ENCODE results near the gene EPO.

GRCh38 chr7:100693312-100694097 is 26.8 kb upstream of the EPO start:
- no peak for TF ChIP-seq CTCF (IDR thresholded peaks at IDR 0.05)
- no peak for TF ChIP-seq POLR2AphosphoS5 (IDR thresholded peaks at IDR 0.05; ENCODE audit: low read depth, low read length)
- no peak for TF ChIP-seq SIN3A (IDR thresholded peaks at IDR 0.05; ENCODE audit: borderline replicate concordance, insufficient read depth, low read depth, low read length)
- TF ChIP-seq REST (IDR thresholded peaks at IDR 0.05; ENCODE audit: insufficient read depth in 1 of 2, low read depth in 2 of 2, low read length in 1 of 2): no peak
- TF ChIP-seq TCF7L2 (IDR thresholded peaks at IDR 0.05; ENCODE audit: low read depth, low read length): no peak

All from Panc1 (cell line).